Ovary (tissue), 9 donors: Measurements from ENCODE around the gene PIGX. TPM values are rescaled to one million over a fixed set of nuclear protein-coding genes. Genes with fewer than 3 reads are reported as not detected.

Experiments used
- DNase-seq, 5 donors: peaks; one replicate each; pipeline ENCODE4 v3.0.0-alpha.2; 2019 to 2020
- H3K27ac ChIP-seq, 2 donors: fragments of 200-600 bp; one replicate each; pipeline versions ENCODE4 v1.5.1 to v1.8.0; 2019 to 2022
- H3K27me3 ChIP-seq: fragments of 200-600 bp; one replicate; pipeline ENCODE4 v1.8.0; 2022
- H3K36me3 ChIP-seq: fragments of 200-600 bp; sonication (generic); one replicate; pipeline ENCODE4 v1.5.1; 2019
- H3K4me1 ChIP-seq: one replicate; pipeline ENCODE4 v1.8.1; 2013; ENCODE audit warnings: mild to moderate bottlenecking, moderate library complexity; ENCODE audit not compliant: insufficient read depth
- H3K4me3 ChIP-seq: fragments of 200-600 bp; sonication (generic); one replicate; pipeline ENCODE4 v1.5.1; 2017
- H3K9me3 ChIP-seq, 2 donors: fragments of 200-600 bp in 1 of 2; sonication (generic) in 1 of 2; one replicate each; pipeline versions ENCODE4 v1.5.1 to v1.8.1; 2013 to 2019; ENCODE audit warnings: mild to moderate bottlenecking in 1 of 2, moderate library complexity in 1 of 2
- CTCF ChIP-seq, 3 donors: fragments of 450-650 bp in 2 of 3; fragments of 200-600 bp in 1 of 3; IDR thresholded peaks; one replicate each; pipeline versions ENCODE4 v1.5.1 to v1.8.0; 2016 to 2022; ENCODE audit warnings: antibody characterized with exemption in 3 of 3, mild to moderate bottlenecking in 1 of 3
- EP300 ChIP-seq: sonication (generic); formaldehyde crosslinking; IDR thresholded peaks from one replicate; pipeline ENCODE4 v1.6.1; 2017; ENCODE audit warnings: antibody characterized with exemption
- POLR2A ChIP-seq: fragments of 450-650 bp; IDR thresholded peaks from one replicate; pipeline ENCODE4 v1.6.1; 2017; ENCODE audit warnings: antibody characterized with exemption, mild to moderate bottlenecking, moderate library complexity
- WGBS, 3 donors: extraction: QIAGEN DNeasy Blood & Tissue Kit in 1 of 3; methylation state at CpG; one replicate each; pipeline versions ENCODE4 v1.1.5 to v1.1.7; 2013 to 2017; 5-methylcytosine and 5-hydroxymethylcytosine counted together
- intact Hi-C, 4 donors: fragments of 100-400 bp; cut with DNase I; formaldehyde crosslinking; loops; one replicate each; pipeline versions ENCODE4 v1.11.0 to v1.15.1; 2022 to 2023
- polyA plus RNA-seq, 2 donors: library from polyadenylated mRNA; stranded (reverse); fragments of 200-250 nt in 1 of 2; fragments of 350-450 nt in 1 of 2; fragmentation: Illumina TruSeq in 1 of 2; extraction: RNeasy Lipid Tissue Mini Kit (QIAGEN cat#74804) in 1 of 2; gene quantifications; one replicate each; pipeline ENCODE4 v1.2.3, GENCODE V29; 2013 to 2014
- total RNA-seq, 7 donors: library from RNA; depleted of rRNA in 2 of 7; stranded (reverse); fragments of >200 nt in 2 of 7; fragmentation: NEBNext Ultra II Directional in 3 of 7; extraction: Animal tissue kit (Norgen Biotek cat#: 25700) in 3 of 7; gene quantifications; one replicate each; pipeline versions ENCODE4 v1.1.0 to v1.2.4, GENCODE V29; 2016 to 2023
- donor health status: DM: no; HTN: no; CAD: no; lungs with moderate emphysema.
- donor health status: DM: no; HTN: no; CAD: no.
- donor health status: Bipolar disorder and iron deficiency.
- donor health status: DM: yes; HTN: yes; CAD: no.
- donor health status: DM: no; HTN: no; CAD: no.
- donor health status: DM: yes; HTN: yes; CAD: no.

Gene PIGX
- total and polyA plus RNA-seq, 9 donors = 9.4 to 22.4 (median 17.8) TPM

GRCh38 chr3:196677931-196678330, 34.2 kb upstream of the PIGX start:
- TF ChIP-seq EP300 (no peak), POLR2A (no peak), CTCF (IDR thresholded peaks at IDR 0.05) (no peak)
- DNase-seq = no peak

GRCh38 chr3:196684548-196685407, 27.4 kb upstream of the PIGX start:
- Histone ChIP-seq H3K9me3 (no peaks in the 10 kb centered on the region), H3K27ac (no peak overlapping the region), H3K27me3 (no peaks in the 10 kb centered on the region), H3K36me3 (no peaks in the 10 kb centered on the region), H3K4me3 (no peak overlapping the region), H3K4me1 (no peaks in the 10 kb centered on the region)
- intact Hi-C loops = loop anchor here (5.0 to 10.0 kb wide), 4 partner anchors 80 to 432 kb away; no protein-coding TSS in a partner anchor
- peak; percentile 20 to 66 (median 56) for DNase-seq
- WGBS, 3 donors = 36 to 40% (median 39%) methylated on average over 24 of the region's 24 CpGs
- no peak for TF ChIP-seq POLR2A
- peak; percentile 68 to 83 (median 69) for TF ChIP-seq CTCF (IDR thresholded peaks at IDR 0.05)
- TF ChIP-seq EP300 = no peak

More at GRCh38 chr3:196677931-196678330, 34.2 kb upstream of the PIGX start:
- Histone ChIP-seq H3K4me3 (no peak overlapping the region), H3K27me3 (no peaks in the 10 kb centered on the region), H3K27ac (no peak overlapping the region), H3K4me1 (no peaks in the 10 kb centered on the region), H3K36me3 (no peaks in the 10 kb centered on the region), H3K9me3 (no peaks in the 10 kb centered on the region)
- intact Hi-C loops = no loop called here
- 22 to 36% (median 34%) methylated on average over 1 of the region's 1 CpG for WGBS, 3 donors

- no peak for DNase-seq
- Histone ChIP-seq H3K27me3 (no peaks in the 10 kb centered on the region), H3K27ac (no peak overlapping the region), H3K4me1 (no peaks in the 10 kb centered on the region), H3K9me3 (no peaks in the 10 kb centered on the region), H3K4me3 (no peak overlapping the region), H3K36me3 (no peaks in the 10 kb centered on the region)
- no peak for TF ChIP-seq CTCF (IDR thresholded peaks at IDR 0.05)
- no peak for TF ChIP-seq EP300
- no peak for TF ChIP-seq POLR2A
- WGBS, 3 donors = 24 to 49% (median 46%) methylated on average over 2 of the region's 2 CpGs
- intact Hi-C loops = loop anchor here (5.0 to 10.0 kb wide), 4 partner anchors 82 to 434 kb away; no protein-coding TSS in a partner anchor
These were observed 25.7 kb upstream of the PIGX start for GRCh38 chr3:196686436-196686835.

GRCh38 chr3:196688349-196688748, 23.8 kb upstream of the PIGX start:
- Histone ChIP-seq H3K4me1 (no peaks in the 10 kb centered on the region), H3K27ac (no peak overlapping the region), H3K36me3 (no peaks in the 10 kb centered on the region), H3K9me3 (no peaks in the 10 kb centered on the region), H3K4me3 (no peak overlapping the region), H3K27me3 (no peaks in the 10 kb centered on the region)
- WGBS, 3 donors = 14 to 43% (median 33%) methylated on average over 5 of the region's 5 CpGs
- TF ChIP-seq EP300 = no peak
- TF ChIP-seq POLR2A = no peak
- TF ChIP-seq CTCF (IDR thresholded peaks at IDR 0.05) = no peak
- intact Hi-C loops = loop anchor here (5.0 to 10.0 kb wide), 4 partner anchors 84 to 436 kb away; no protein-coding TSS in a partner anchor
- peak in 1 of 5 donors; percentile 20 for DNase-seq
